GM19043 (cell line): ENCODE data around the gene CYYR1.

Source experiments
- ATAC-seq: cut with Tn5 transposase; IDR thresholded peaks from one replicate; pipeline ENCODE4 v1.9.1; 2021; ENCODE audit warnings: low read depth; ENCODE audit not compliant: unreplicated experiment

CYYR1 gene

DNA sequence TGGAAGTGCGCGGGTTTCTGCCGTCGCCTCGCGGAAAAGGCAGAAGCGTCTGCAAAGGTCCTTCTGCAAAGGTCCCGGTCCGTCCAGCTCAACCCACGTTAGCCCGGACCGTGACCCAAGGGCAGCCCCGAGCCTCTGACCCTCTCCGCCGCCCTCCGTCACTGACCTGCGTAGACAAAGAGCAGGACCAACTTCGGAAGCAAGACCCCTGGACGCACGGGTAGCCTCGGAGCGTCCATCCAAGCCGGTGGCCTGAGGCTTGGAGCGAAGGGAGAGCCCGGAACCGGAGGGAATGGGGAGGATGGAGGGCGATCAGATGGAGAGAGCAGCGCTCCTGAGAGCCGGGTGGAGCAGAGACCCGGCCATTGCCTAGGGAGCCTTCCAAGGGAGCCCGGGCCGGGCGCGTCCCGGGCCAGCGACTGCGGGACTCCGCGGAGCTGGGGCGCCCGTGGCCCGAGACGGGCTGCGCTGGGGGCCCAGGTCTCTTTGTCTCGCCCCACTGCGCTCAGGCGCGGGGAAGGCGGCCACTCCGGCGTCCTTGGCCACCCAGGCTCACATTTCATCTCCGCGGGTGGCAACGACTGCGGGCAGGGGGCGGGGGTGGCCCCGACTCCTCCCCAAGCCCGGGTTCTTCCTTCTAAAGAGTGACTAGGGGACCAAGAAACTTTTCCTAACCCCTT is at the start of gene CYYR1:
Gene CYYR1, minus strand, starts transcription at position 585 of the 680 bp plus-strand sequence. Its CDS starts 346 bp downstream, at position 239.
- no peak for ATAC-seq

DNA sequence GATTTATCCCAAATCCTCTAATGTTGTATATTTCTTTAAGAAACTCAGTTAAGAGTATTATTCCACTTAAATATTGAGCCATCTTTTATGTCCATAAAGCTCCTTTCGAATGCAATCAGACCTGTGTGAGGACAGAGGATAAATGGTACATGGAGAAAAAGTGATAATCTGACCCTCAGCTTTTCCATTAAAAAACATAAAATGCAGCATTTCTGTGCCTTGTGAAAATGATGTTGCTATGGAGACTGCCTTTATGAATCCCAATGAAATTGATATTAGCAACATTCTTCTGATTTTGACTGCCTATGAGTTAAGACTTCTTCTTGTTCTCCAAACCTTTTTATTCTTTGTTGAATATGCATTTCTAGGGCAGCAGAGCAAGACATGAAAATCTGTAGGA is 44.1 kb upstream of the CYYR1 start:
- no peak for ATAC-seq

DNA sequence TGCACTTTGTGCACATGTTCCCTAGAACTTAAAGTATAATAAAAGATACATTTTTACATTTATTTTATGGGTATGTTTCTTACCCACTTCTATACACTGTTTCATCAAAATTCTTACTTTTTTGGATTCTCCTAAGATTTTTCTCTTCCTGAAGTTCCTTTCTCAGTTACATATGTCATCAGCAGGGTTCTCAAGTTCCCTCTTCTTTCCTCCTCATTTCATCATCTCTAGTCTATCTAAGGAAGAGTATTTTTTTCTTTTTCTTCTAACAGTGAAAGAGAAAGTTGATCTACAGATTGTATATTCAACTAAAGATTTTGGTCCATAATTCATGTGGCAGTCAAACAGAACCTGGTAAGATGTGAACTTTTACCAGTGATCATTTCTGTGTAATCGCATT is 41.2 kb upstream of the CYYR1 start:
- ATAC-seq, result no peak

- ATAC-seq, result no peak
Observed at GRCh38 chr21:26599261-26599660, 26.2 kb upstream of the CYYR1 start.

GRCh38 chr21:26597981-26598380 is 24.9 kb upstream of the CYYR1 start:
- no peak for ATAC-seq

- no peak for ATAC-seq
Observed at GRCh38 chr21:26597031-26597430, 23.9 kb upstream of the CYYR1 start.

- no peak for ATAC-seq
Observed at GRCh38 chr21:26595971-26596370, 22.9 kb upstream of the CYYR1 start.

DNA sequence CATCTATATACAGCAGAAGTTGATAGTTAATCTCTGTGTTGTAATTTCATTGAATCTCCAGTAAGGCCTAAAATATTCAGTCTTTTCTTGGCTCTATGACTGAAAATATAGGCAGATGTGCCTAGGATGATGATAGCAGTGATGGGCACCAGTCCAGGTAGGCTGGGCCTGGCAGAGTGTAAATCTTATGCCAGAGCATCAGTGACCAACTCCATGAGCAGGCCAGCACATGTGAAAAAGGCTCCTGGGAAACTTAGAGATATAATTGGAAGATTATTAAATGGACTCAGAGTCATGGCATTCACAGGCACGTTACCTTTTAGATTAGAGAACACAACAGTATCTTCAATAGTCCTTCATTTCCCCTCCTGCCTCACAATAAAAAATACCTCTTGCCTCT is 20.7 kb upstream of the CYYR1 start:
- ATAC-seq, result no peak

DNA sequence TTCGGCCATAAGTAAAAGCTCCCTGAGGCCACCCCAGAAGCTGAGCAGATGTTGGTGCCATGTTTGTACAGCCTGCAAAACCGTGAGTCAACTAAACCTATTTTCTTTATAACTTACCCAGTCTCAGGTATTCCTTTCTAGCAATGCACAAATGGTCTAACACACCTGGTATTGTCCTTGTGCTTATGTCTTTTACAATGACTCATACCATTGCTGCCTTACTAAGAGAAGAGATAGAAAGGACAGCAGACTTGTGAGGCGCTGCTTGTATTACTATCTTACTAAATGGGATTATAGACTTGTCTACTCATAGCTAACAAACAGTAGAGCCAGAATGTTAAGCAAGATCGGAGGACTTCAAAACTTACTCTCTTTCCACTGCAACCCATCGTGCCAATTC is 18.5 kb upstream of the CYYR1 start:
- no peak for ATAC-seq

DNA sequence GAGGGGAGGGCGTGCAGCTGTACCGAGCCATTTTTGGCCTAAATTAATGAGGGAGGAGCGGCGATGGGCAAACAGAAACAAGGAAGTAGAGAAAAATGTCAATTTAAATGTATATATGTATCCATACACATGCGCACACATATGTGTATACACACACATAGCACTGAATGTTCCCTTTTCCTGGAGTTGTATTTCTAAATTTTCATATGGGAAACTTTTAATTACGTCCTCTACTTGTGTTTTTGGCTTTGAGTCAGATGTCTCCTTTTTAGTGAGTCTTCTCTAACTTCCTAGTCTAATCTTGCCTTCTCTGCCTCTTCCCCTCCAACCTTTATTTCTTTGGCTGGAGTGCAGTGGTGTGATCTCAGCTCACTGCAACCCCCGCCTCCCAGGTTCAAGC is 15.4 kb upstream of the CYYR1 start:
- ATAC-seq, result no peak

GRCh38 chr21:26587736-26588201 is 14.7 kb upstream of the CYYR1 start:
- no peak for ATAC-seq

- ATAC-seq, result no peak
Observed at GRCh38 chr21:26583769-26584168, 10.7 kb upstream of the CYYR1 start.

DNA sequence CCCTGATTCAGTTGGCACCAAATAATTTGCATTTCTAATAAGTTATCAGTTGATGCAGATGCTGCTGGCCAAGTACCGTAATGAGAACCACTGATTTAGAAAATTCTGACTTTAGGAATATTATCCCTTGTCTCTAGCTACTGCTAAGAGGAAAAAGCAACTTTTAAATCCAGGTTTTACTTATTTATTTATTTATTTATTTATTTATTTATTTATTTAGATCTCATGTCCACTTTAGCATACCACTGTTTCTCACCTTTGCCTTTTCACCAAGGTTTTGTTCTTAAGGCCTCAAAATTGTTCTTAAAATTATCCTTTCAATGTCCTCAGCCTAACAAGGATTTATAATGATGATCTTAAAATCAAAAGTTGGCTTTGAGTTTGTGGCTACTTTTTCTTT is 8.7 kb upstream of the CYYR1 start:
- no peak for ATAC-seq

- ATAC-seq, result no peak
Observed at GRCh38 chr21:26572076-26572701, 897 bp downstream of the CYYR1 start.

GRCh38 chr21:26570203-26570602 is 2.9 kb downstream of the CYYR1 start:
- no peak for ATAC-seq

DNA sequence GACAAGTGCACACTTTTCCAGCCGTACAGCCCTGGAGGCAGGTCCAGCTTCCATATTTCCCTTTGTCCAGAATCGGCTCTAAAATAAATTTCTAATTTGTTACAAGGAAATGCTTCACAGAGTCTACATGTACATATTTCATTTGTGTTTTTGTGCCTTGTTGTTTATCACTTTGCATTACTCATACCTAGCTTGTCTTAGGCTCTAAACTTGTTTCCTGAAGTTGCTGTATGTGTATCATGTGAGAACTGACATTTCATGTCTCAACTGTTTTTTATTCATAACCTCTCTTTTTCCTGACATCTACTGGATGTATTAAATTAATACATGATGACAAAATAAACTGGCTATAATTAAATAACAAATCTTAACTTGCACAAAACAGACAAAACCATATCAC is 7.5 kb downstream of the CYYR1 start:
- ATAC-seq, result no peak

GRCh38 chr21:26565111-26565510 is 8.0 kb downstream of the CYYR1 start:
- ATAC-seq, result no peak

DNA sequence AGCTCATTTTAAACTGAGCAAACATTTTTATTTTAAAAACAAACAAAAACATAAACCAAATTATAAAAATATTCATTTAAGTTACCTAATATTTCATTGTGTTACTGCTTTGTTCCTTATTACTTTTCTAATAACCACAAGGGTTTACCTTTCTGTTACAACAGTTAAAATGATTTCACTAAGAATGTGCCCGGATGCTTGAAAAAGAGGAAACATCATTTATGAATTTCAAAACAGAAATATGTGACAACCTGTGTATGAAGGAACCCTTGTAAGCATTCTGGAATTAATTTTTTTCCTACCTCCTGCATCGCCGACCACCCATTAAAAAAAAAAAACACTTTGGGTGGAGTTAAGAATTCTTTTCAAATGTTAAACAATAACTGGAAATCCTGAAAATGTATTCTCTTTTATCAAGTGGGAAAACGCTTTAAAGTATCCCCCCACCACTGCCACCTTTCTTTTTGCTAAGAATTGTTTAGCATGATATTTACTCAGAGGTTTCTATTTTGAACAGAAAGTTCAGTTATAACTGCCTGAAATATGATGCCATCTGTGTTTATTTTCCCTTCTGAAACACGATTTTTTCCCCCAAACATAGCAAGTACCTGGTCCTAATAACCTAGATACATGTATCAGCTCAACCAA is 9.1 kb downstream of the CYYR1 start:
- no peak for ATAC-seq

DNA sequence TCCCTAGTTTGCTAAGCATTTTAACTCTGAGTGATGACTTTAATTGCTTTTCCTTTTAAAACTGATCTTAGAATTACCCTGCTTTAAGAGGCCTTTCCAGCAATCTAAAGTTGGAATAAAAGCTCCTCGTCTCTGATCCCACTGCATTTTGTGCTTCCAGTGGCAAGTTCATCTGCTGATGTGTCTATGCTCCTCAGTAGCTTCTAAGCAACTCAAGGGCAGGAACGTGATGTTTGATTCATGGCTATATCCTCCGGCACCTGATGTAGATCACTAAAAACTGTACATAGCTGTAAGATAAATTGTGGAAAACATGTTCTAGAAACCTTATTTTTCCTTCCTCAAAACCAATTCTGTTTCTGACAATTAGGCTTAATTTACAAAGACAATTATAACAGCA is 12.5 kb downstream of the CYYR1 start:
- ATAC-seq, result no peak

DNA sequence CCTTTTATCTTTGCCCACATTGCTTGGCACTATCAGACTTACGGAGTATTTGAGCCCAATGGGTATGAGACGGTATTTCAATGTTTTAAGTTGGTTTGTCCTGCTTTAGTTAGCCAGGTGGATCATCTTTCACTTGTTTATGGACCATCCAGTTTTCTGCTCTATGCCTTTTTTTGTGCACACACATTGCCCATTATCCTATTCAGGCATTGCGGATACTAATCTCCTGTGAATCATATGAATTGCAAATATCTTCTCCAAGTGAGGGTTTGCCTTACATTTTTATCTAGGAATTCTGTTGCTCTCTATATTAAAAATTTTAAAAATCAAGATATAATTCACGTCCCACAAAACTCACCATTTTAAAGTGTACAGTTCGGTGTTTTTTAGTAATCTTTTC is 14.0 kb downstream of the CYYR1 start:
- no peak for ATAC-seq

DNA sequence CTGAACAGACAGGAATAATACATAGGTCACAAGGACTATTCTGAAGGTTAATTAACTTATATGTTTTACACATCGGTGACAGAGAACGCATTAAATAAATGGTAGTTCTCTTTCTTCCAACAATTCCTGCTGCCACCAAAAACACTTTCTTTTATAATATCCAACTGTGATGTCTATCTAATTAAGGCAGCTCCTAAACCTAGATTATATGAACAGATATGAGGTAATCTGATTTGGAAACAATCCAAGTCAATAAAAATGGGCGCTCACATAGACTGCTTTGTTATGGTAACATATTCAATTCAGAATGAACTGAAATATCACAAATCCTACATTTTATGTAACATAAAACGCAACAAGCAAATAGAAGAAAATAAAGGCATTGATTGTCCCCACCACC is 16.0 kb downstream of the CYYR1 start:
- ATAC-seq, result no peak
